HPDE6-E6E7 (cell line): ENCODE data around the gene EPN1.

Experiments used
- DNase-seq: peaks from one replicate; pipeline ENCODE4 v3.0.0; 2011; ENCODE audit warnings: missing footprints; ENCODE audit errors: extremely low spot score

EPN1 gene

GRCh38 chr19:55646889-55647731 lies 27.9 kb upstream of the EPN1 start:
- no peak for DNase-seq

- DNase-seq, result peak; percentile 45
Observed at GRCh38 chr19:55647732-55648584, 27.1 kb upstream of the EPN1 start, which contains the start of gene CCDC106. CCDC106 (plus strand) TSS chr19:55648212; CDS start chr19:55649047, 835 bp downstream.

DNA sequence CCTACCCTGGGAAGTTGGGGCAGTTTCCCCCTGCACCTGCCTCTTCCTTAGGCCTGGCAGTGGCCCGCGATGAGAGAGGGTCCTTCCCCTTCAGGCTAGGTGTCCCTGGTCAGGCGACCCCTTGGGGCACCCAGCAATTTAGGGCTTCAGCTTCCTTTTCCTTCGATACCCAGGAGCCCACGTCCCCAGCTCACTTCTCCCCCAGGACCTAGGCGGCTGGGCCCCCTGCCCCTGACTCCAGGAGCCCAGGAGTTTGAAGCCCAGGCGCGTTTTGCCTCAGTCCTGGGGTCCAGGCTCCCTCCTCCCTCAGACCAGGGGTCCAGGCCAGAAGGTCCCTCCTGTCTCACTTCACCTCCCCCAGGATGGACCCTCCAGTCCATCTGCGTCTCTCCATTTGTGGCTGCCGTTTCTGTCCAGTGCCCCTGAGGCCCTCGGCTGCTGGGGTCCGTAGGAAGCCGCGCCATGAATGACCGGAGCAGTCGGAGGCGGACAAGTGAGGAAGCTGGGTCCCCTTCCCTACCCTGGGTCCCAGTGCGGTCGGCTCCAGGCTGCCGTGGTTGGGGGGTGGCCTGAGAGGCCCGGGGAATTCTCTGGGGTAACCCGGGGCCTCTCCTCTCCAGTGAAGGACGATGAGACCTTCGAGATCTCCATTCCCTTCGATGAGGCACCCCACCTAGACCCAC lies 26.3 kb upstream of the EPN1 start:
- DNase-seq, result no peak

GRCh38 chr19:55649268-55650125 lies 25.5 kb upstream of the EPN1 start:
- no peak for DNase-seq

DNA sequence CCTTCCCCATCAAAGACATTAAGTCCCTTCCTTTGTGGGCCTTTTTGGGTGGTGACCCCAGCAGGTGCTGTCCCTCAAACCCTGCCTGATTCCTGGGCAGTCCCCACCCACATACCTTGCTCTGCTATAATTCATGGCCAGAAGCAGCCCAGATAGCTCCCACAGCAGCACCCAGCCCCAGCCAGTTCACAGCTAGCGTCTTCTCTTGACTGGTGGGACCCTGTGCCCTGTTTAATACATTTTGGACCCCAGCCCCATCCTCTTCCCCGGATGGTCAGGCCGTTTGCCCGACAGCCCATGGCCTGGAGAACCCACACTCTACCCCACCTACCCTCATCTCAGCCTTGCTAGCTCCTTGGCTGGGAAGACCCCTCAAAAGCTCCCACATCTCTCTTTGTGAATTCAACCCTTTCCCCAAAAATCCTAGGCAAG lies 24.9 kb upstream of the EPN1 start:
- no peak for DNase-seq

DNA sequence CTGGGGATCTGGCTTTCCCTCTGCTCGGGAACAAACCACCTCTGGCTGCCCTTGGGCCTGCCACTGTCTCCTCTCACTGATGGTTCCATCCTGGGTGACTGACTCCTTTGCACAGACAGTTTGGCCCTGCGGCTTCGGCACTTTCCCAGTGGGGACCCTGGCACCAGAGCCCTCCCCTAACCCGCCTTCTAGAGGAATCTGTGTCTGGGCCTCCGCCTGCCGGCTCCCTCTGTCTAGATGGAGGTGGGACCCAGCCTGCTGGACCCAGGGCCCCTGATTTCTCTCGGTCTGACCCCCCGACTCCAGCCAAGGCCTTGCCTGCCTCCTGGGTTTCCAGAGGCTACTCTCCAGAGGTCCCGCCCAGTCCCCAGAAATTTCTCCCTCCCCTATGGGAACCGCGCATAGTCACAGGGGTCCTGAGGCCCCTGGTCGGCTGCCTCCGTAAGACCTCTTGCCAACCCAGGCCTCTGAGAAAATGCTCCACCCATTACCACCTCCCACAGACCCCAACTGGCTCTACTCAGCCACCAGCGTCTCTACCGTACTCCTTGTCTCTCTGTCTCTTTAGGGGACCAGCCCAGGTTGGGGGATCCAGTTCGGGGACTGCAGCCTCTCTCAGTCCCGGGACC lies 24.3 kb upstream of the EPN1 start:
- no peak for DNase-seq

- no peak for DNase-seq
Observed at GRCh38 chr19:55651236-55651635, 23.8 kb upstream of the EPN1 start.

DNA sequence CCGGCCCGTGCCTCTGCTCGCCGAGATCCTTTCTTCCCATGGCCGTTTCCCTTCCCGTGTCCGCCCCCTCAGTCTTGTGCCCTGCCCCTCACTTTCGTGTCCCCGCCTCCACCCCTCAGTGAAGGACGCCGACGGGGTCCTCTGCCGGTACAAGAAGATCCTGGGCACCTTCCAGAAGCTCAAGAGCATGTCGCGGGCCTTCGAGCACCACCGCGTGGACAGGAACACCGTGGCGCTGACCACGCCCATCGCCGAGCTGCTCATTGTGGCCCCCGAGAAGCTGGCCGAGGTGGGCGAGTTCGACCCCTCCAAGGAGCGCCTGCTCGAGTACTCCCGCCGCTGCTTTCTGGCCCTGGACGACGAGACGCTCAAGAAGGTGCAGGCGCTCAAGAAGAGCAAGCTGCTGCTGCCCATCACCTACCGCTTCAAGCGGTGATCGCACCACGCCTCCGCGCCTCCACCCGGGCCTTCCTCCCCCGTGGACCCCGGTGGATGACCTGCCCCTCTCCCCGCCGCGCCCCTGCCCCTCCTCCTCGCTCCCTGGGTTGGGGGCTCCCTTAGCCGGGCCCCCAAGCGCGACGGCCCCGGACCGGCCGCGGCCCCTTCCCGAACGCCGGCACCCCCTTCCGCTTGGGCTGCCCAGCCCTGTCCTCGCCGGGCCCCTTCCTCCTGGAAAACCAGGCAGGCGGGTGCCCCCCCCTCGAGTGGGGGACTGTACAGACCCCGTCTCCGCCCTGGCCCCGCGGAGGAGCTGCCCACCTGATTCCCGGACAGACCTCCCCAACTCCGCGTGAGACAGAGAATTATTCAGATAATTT lies 22.5 kb upstream of the EPN1 start:
- DNase-seq, result no peak

- DNase-seq, result peak; percentile 94
Observed at GRCh38 chr19:55653651-55654322, 21.2 kb upstream of the EPN1 start.

DNA sequence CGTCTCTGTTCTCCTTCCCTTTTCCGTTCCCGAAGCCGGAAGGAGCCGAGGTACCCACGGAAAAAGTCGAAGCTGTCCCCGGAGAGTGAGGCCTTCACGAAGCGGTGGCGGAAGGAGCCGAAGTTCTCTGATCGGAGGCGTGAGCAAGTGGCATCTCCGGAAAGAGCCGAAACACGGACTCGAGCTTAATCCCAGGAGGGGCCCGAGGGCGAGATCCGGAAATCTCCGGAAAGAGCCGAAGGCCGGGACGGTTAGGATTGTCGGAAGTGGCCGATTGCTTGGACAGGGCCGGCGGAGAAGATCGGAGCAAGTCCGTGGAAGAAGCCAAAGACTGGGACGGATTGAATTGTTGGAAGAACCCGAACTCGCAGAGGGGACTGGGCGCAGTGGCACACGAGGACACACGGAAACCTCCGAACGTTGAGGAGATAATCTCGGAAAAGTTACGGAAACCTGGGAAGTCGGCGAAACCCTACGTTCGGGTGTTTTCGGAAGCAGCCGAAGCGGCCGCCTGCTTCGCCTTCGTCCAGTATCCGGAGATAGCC lies 20.6 kb upstream of the EPN1 start:
- DNase-seq, result no peak

- DNase-seq, result peak; percentile 74
Observed at GRCh38 chr19:55654868-55655647, 20.0 kb upstream of the EPN1 start, which contains the start of gene U2AF2. U2AF2 (plus strand) TSS chr19:55655035; CDS start chr19:55655105, 70 bp downstream.

GRCh38 chr19:55655648-55656040 lies 19.4 kb upstream of the EPN1 start:
- DNase-seq, result no peak

DNA sequence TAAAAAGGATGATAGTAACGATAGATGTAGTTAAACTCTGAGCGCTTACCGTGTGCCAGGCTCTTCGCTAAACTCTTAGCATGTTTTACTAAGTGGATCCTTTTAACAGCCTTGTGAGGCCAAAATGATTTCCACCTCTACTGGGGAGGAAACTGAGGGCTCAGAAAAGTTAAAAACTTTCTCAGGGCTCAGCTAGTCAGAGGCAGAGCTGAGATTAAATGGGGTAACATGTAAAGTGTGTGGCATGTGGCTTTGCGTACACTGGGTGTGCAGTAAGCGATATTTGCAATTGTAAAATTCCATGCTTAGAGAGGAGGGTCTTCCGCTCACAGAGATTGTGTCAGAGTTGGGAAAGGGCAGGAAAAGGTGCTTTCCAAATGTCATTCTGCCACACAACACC lies 18.5 kb upstream of the EPN1 start:
- DNase-seq, result no peak

DNA sequence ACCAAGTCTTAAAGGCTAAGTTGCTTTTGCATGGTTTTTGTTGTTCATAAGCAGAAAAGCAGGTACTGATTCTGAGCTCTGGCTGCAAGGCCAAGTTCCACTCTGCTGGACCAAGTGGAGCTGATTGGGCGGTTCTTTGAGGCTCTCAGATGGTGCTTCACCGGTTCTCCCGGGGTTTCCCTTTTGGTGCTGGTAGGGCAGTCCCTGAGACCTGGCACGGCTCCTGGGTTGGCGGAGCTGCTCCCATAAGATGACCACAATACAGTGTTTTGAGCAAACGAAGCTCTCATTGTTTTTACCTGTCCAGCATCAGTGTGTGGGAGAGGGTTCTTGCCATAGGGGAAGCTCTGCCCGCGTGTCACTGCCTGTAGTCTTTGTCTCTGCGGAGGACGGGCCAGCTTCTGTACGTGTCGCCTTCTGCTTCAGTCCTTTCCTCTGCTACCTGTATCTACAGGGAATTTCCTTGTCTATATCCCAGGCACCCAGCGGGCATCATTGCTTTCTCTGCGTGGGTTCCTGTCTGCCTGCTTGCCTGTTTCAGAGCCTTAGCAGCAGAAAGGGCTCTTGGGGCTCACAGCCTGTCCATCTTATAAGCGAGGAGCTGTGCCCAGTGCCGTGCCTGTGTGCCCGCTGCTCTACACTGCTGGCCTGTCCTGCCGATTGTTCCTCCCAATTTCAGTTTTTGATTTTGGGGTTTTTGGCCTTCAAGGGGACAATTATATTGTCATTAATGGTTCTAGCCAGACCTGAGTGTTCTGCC lies 17.9 kb upstream of the EPN1 start:
- no peak for DNase-seq

GRCh38 chr19:55658846-55659459 lies 16.1 kb upstream of the EPN1 start:
- DNase-seq, result no peak

DNA sequence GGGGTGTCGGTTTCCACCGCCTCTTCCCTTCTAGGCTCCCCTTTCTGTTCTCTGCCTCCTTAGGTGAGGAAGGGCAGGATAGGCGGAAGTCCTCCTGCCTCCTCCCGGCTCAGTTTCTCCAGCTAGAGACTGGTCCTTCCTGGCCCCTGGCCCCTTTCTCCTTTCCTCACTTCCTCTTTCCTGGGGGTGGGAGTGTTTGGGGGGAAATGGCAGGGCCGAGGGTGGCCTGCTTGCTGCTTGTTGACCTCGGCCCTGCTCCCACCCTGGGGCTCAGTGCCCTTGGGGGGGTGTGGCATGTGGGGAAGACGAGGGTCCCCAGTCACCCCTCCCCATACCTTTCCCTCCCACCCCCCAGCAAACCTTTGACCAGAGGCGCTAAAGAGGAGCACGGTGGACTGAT lies 15.2 kb upstream of the EPN1 start:
- no peak for DNase-seq

GRCh38 chr19:55660404-55660803 lies 14.6 kb upstream of the EPN1 start:
- no peak for DNase-seq
